Type B pancreatic cell (in vitro differentiated cells): ENCODE results near the gene USP2. TPM values are rescaled to one million over a fixed set of nuclear protein-coding genes. Genes with fewer than 3 reads are reported as not detected.
A peak's percentile ranks its signal among the peaks of the same experiment; 100 is the strongest.
"Not testable (repeated sequence)": the region's sequence is repeated elsewhere in the genome, so short reads cannot be mapped to it uniquely, and the experiment has no call there.

Source experiments
- DNase-seq: peaks from one replicate; pipeline ENCODE4 v3.0.0; 2021; ENCODE audit warnings: mixed read lengths; ENCODE audit not compliant: unreplicated experiment; ENCODE audit errors: extremely low spot score
- H3K27ac Mint-ChIP-seq: 2 replicates; pipeline ENCODE4 v1.8.0; 2021; ENCODE audit warnings: mild to moderate bottlenecking, mixed read lengths
- H3K27me3 Mint-ChIP-seq: 2 replicates; pipeline ENCODE4 v1.8.0; 2021; ENCODE audit warnings: mixed read lengths
- H3K36me3 Mint-ChIP-seq: 2 replicates; pipeline ENCODE4 v1.8.0; 2021; ENCODE audit warnings: mixed read lengths
- H3K4me1 Mint-ChIP-seq: one replicate; pipeline ENCODE4 v1.8.0; 2021; ENCODE audit warnings: mixed read lengths; ENCODE audit not compliant: unreplicated experiment
- H3K4me3 Mint-ChIP-seq: 2 replicates; pipeline ENCODE4 v1.8.0; 2021; ENCODE audit warnings: mild to moderate bottlenecking, mixed read lengths
- H3K9me3 Mint-ChIP-seq: 2 replicates; pipeline ENCODE4 v1.8.0; 2021; ENCODE audit warnings: mixed read lengths
- CTCF ChIP-seq: fragments of 200-600 bp; sonication (generic); conservative IDR thresholded peaks from 2 replicates; pipeline ENCODE4 v1.5.0; 2021; ENCODE audit warnings: antibody characterized with exemption, mild to moderate bottlenecking
- total RNA-seq: library from RNA; stranded (reverse); gene quantifications from 2 replicates; pipeline ENCODE4 v1.2.1, GENCODE V29; 2021; ENCODE audit warnings: low replicate concordance

Gene USP2
- total RNA-seq, 1 donor from 2014 or later = 8.2 TPM

- DNase-seq = no peak
- Mint-ChIP-seq H3K4me3 (no peak overlapping the region), H3K9me3 (no peaks in the 10 kb centered on the region), H3K27ac (no peak overlapping the region), H3K36me3 (no peaks in the 10 kb centered on the region), H3K4me1 (no peaks in the 10 kb centered on the region), H3K27me3 (no peaks in the 10 kb centered on the region)
- no peak for TF ChIP-seq CTCF
Measured at GRCh38 chr11:119388103-119388502, 6.6 kb upstream of the USP2 start.

GRCh38 chr11:119384332-119384731, 2.8 kb upstream of the USP2 start:
- Mint-ChIP-seq H3K27ac (no peak overlapping the region), H3K27me3 (peaks cover 3% of the 10 kb centered on the region)

GRCh38 chr11:119382513-119382912, 1.0 kb upstream of the USP2 start:
- DNase-seq, H3K27ac Mint-ChIP-seq, H3K27me3 Mint-ChIP-seq, H3K36me3 Mint-ChIP-seq, H3K9me3 Mint-ChIP-seq, H3K4me3 Mint-ChIP-seq: not testable (repeated sequence)
- peaks cover 11% of the 10 kb centered on the region for H3K4me1 Mint-ChIP-seq

More at GRCh38 chr11:119384332-119384731, 2.8 kb upstream of the USP2 start:
- DNase-seq = no peak
- Mint-ChIP-seq H3K4me1 (peaks cover 1% of the 10 kb centered on the region), H3K36me3 (no peaks in the 10 kb centered on the region), H3K4me3 (no peak overlapping the region), H3K9me3 (no peaks in the 10 kb centered on the region)
- no peak for TF ChIP-seq CTCF

- Mint-ChIP-seq H3K4me3 (no peak overlapping the region), H3K27ac (no peak overlapping the region), H3K9me3 (no peaks in the 10 kb centered on the region), H3K36me3 (no peaks in the 10 kb centered on the region), H3K4me1 (peaks cover 11% of the 10 kb centered on the region), H3K27me3 (peaks cover 7% of the 10 kb centered on the region)
- no peak for DNase-seq
- no peak for TF ChIP-seq CTCF
Measured at GRCh38 chr11:119382101-119382500, 611 bp upstream of the USP2 start.

- Mint-ChIP-seq H3K27ac (no peak overlapping the region), H3K36me3 (no peaks in the 10 kb centered on the region), H3K9me3 (no peaks in the 10 kb centered on the region), H3K4me3 (no peak overlapping the region), H3K4me1 (peaks cover 18% of the 10 kb centered on the region), H3K27me3 (peaks cover 7% of the 10 kb centered on the region)
- DNase-seq = no peak
- no peak for TF ChIP-seq CTCF
Measured at GRCh38 chr11:119380827-119381180, 686 bp downstream of the USP2 start.

- Mint-ChIP-seq H3K27ac (no peak overlapping the region), H3K4me1 (peaks cover 21% of the 10 kb centered on the region), H3K27me3 (peaks cover 7% of the 10 kb centered on the region), H3K4me3 (no peak overlapping the region), H3K9me3 (no peaks in the 10 kb centered on the region), H3K36me3 (no peaks in the 10 kb centered on the region)
- TF ChIP-seq CTCF = no peak
- peak; percentile 49 for DNase-seq
Measured at GRCh38 chr11:119380160-119380826, 1.2 kb downstream of the USP2 start.
